ENCODE measurements around the gene PDZD4.

Gene PDZD4

GRCh38 chrX:153868576-153869472, 38.5 kb upstream of the PDZD4 start:
- no peak for DNase-seq (ENCODE audit: low read depth, low spot score)

GRCh38 chrX:153867671-153868070, 37.3 kb upstream of the PDZD4 start:
- no peak for DNase-seq (ENCODE audit: low read depth, low spot score)

- no peak for DNase-seq (ENCODE audit: low read depth, low spot score)
These were observed 36.8 kb upstream of the PDZD4 start for GRCh38 chrX:153867139-153867538.

- DNase-seq (ENCODE audit: low read depth, low spot score) = no peak
These were observed 36.1 kb upstream of the PDZD4 start for GRCh38 chrX:153866302-153867019.

GRCh38 chrX:153865685-153866084, 35.3 kb upstream of the PDZD4 start:
- no peak for DNase-seq (ENCODE audit: low read depth, low spot score)

- DNase-seq (ENCODE audit: low read depth, low spot score) = no peak
These were observed 34.9 kb upstream of the PDZD4 start for GRCh38 chrX:153865321-153865580.

- DNase-seq (ENCODE audit: low read depth, low spot score) = no peak
These were observed 34.4 kb upstream of the PDZD4 start for GRCh38 chrX:153864561-153865320.

- DNase-seq (ENCODE audit: low read depth, low spot score) = no peak
These were observed 33.8 kb upstream of the PDZD4 start for GRCh38 chrX:153864101-153864500.

GRCh38 chrX:153863251-153863991, 33.1 kb upstream of the PDZD4 start:
- DNase-seq (ENCODE audit: low read depth, low spot score) = no peak

GRCh38 chrX:153862369-153863250, 32.3 kb upstream of the PDZD4 start:
- no peak for DNase-seq (ENCODE audit: low read depth, low spot score)

- DNase-seq (ENCODE audit: low read depth, low spot score) = no peak
These were observed 31.5 kb upstream of the PDZD4 start for GRCh38 chrX:153861733-153862310.

GRCh38 chrX:153861151-153861550, 30.8 kb upstream of the PDZD4 start:
- no peak for DNase-seq (ENCODE audit: low read depth, low spot score)

GRCh38 chrX:153857348-153857903, 27.1 kb upstream of the PDZD4 start:
- DNase-seq (ENCODE audit: low read depth, low spot score) = no peak

- no peak for DNase-seq (ENCODE audit: low read depth, low spot score)
These were observed 24.4 kb upstream of the PDZD4 start for GRCh38 chrX:153854702-153855101.

GRCh38 chrX:153853902-153854267, 23.5 kb upstream of the PDZD4 start:
- no peak for DNase-seq (ENCODE audit: low read depth, low spot score)

GRCh38 chrX:153853180-153853901, 23.0 kb upstream of the PDZD4 start:
- DNase-seq (ENCODE audit: low read depth, low spot score) = no peak

- no peak for DNase-seq (ENCODE audit: low read depth, low spot score)
These were observed 21.6 kb upstream of the PDZD4 start for GRCh38 chrX:153851981-153852380.

GRCh38 chrX:153848325-153848724, 18.0 kb upstream of the PDZD4 start:
- DNase-seq (ENCODE audit: low read depth, low spot score) = no peak

- DNase-seq (ENCODE audit: low read depth, low spot score) = no peak
These were observed 15.5 kb upstream of the PDZD4 start for GRCh38 chrX:153845842-153846241.
